Activated CD4-positive, alpha-beta T cell treated with anti-CD3 and anti-CD28 coated beads, Interleukin-2, amount 50 U/mL, for 4 hours (primary cell): ENCODE data around the gene UBAP1.
"Not testable (repeated sequence)": the region's sequence is repeated elsewhere in the genome, so short reads cannot be mapped to it uniquely, and the experiment has no call there.

Experiments used
- DNase-seq, 2 experiments: peaks; one replicate each; pipeline ENCODE4 v3.0.0-alpha.2; 2020

Gene UBAP1

GRCh38 chr9:34179213-34180136, 632 bp downstream of the UBAP1 start:
- no peak for DNase-seq

GRCh38 chr9:34185778-34186551, 7.1 kb downstream of the UBAP1 start:
- no peak for DNase-seq

- no peak for DNase-seq
Observed at GRCh38 chr9:34187891-34188240, 9.0 kb downstream of the UBAP1 start.

GRCh38 chr9:34190996-34191892, 12.4 kb downstream of the UBAP1 start:
- DNase-seq = no peak

GRCh38 chr9:34195143-34195542, 16.3 kb downstream of the UBAP1 start:
- DNase-seq = no peak

- DNase-seq = not testable (repeated sequence)
Observed at GRCh38 chr9:34197286-34197685, 18.4 kb downstream of the UBAP1 start.

- no peak for DNase-seq
Observed at GRCh38 chr9:34197756-34198711, 19.2 kb downstream of the UBAP1 start.

- DNase-seq = no peak
Observed at GRCh38 chr9:34200092-34200491, 21.2 kb downstream of the UBAP1 start.

- no peak for DNase-seq
Observed at GRCh38 chr9:34203275-34203991, 24.6 kb downstream of the UBAP1 start.

GRCh38 chr9:34203992-34204635, 25.3 kb downstream of the UBAP1 start:
- no peak for DNase-seq

GRCh38 chr9:34205102-34205501, 26.3 kb downstream of the UBAP1 start:
- no peak for DNase-seq

GRCh38 chr9:34206561-34206960, 27.7 kb downstream of the UBAP1 start:
- no peak for DNase-seq

- DNase-seq = no peak
Observed at GRCh38 chr9:34211395-34211794, 32.6 kb downstream of the UBAP1 start.

GRCh38 chr9:34214354-34215000, 35.6 kb downstream of the UBAP1 start:
- DNase-seq = not testable (repeated sequence)

- no peak for DNase-seq
Observed at GRCh38 chr9:34216325-34216724, 37.5 kb downstream of the UBAP1 start.

GRCh38 chr9:34217015-34217414, 38.2 kb downstream of the UBAP1 start:
- DNase-seq = not testable (repeated sequence)

- no peak for DNase-seq
Observed at GRCh38 chr9:34218446-34218845, 39.6 kb downstream of the UBAP1 start.

- DNase-seq = no peak
Observed at GRCh38 chr9:34219421-34219820, 40.6 kb downstream of the UBAP1 start.

- DNase-seq = no peak
Observed at GRCh38 chr9:34220218-34220617, 41.4 kb downstream of the UBAP1 start.

GRCh38 chr9:34224349-34224748, 45.5 kb downstream of the UBAP1 start:
- DNase-seq = no peak
